Heart left ventricle (tissue), 13 donors: Measurements from ENCODE around the gene TINAGL1.

ENCODE experiments used
- CTCF ChIP-seq, 12 donors: fragments of 200-600 bp; sonication (generic) in 4 of 12; IDR thresholded peaks; one replicate each; pipeline versions ENCODE4 v1.5.0 to v1.8.0; 2018 to 2022; ENCODE audit warnings: antibody characterized with exemption in 12 of 12, mild to moderate bottlenecking in 5 of 12
- POLR2A ChIP-seq, 2 donors: fragments of 450-650 bp; IDR thresholded peaks; one replicate each; pipeline ENCODE4 v1.6.1; 2017; ENCODE audit warnings: antibody characterized with exemption in 2 of 2, mild to moderate bottlenecking in 2 of 2, moderate library complexity in 2 of 2
- donor health status: ischemic (EF 13 %, LVEDD 7.1; RV severe dilation, severe dysfunction).
- donor health status: DM: no; HTN: yes; CAD: no.
- donor health status: DM: no; HTN: no; CAD: no.
- donor health status: ischemic (EF 25% LVEDD 6.9; RV normal size, moderate dysfunction).
- donor health status: ischemic (EF 25% LVEDD 5.7; RV mildly dilated, moderate dysfunction).
- donor health status: ischemic (EF 35%, LVEDD 5.7; RV mildly dilated, moderate dysfunction).
- donor health status: nonischemic (EF 11% LVEDD 7.7; RV severe dilation, severe dysfunction).
- donor health status: DM: yes; HTN: yes; CAD: no.
- donor health status: PGD.
- donor health status: ischemic (EF 29% LVEDD 5.4; RV normal size, mild dysfunction).
- donor health status: nonischemic (EF 23%, LVEDD 6.1; RV moderate dilation, normal function).

- TF ChIP-seq CTCF (IDR thresholded peaks at IDR 0.05) (peak; percentile 46 to 79 (median 56)), POLR2A (IDR thresholded peaks at IDR 0.05) (peak in 1 of 2 donors; percentile 50)
These were observed 11.6 kb downstream of the TINAGL1 start for GRCh38 chr1:31587720-31588423.
